HCT116 (cell line): ENCODE data around the gene POLR2A. TPM values are rescaled to one million over a fixed set of nuclear protein-coding genes. Genes with fewer than 3 reads are reported as not detected.
A peak's percentile ranks its signal among the peaks of the same experiment; 100 is the strongest.

Source experiments
- ATAC-seq: fragments of 200-7000 bp; cut with Tn5 transposase; 2 replicates; pipeline ENCODE4 v1.9.1; 2020; ENCODE audit warnings: mild to moderate bottlenecking, moderate library complexity
- BruUV-seq: library from RNA; stranded (reverse); fragments of 400-500 nt; replicated peaks from 2 replicates; lab custom pipeline; 2021; lab: Mats Ljungman, UMichigan
- CTCF ChIA-PET: fragments of 300-600 bp; sonication (Branson Sonifier 250); formaldehyde crosslinking; loops from one replicate; lab custom pipeline; 2021; ENCODE audit warnings: antibody characterized with exemption; lab: Charles Lee
- POLR2A ChIA-PET: fragments of 300-600, 350-600 bp; sonication (Branson Sonifier 250); formaldehyde crosslinking; loops from one replicate; lab custom pipeline; 2021; ENCODE audit warnings: antibody characterized with exemption; lab: Charles Lee
- RAD21 ChIA-PET, 2 experiments: fragments of 300-600 bp; sonication (Branson Sonifier 250); formaldehyde crosslinking; loops; one replicate each; lab custom pipeline; 2023; ENCODE audit warnings: low total read pairs in 2 of 2; ENCODE audit not compliant: uncharacterized antibody in 2 of 2, unreplicated experiment in 2 of 2, low non-redundant PET in 1 of 2; lab: Charles Lee
- DNase-seq: peaks from one replicate; pipeline ENCODE4 v3.0.0-alpha.2; 2010; ENCODE audit warnings: low read depth, low spot score
- H2AFZ ChIP-seq: fragments of 200-600 bp; shearing (Covaris generic), sonication (generic); 2 replicates; pipeline ENCODE4 v1.6.1; 2017; ENCODE audit warnings: low read depth, mixed run types, mixed read lengths, antibody characterized with exemption, low read length; ENCODE audit not compliant: poor library complexity, severe bottlenecking
- H3K27ac ChIP-seq: 2 replicates; pipeline ENCODE4 v1.5.1; 2012; ENCODE audit warnings: low read depth, low read length
- H3K27me3 ChIP-seq: fragments of 200-600 bp; sonication (generic); 2 replicates; pipeline ENCODE4 v1.6.1; 2016; ENCODE audit warnings: mixed run types, low read length, mixed read lengths; ENCODE audit not compliant: insufficient read depth
- H3K36me3 ChIP-seq, 2 experiments: fragments of 200-500 bp in 1 of 2; fragments of 200-600 bp in 1 of 2; sonication (Bioruptor generic) in 1 of 2; sonication (generic) in 1 of 2; 2 replicates each; pipeline versions ENCODE4 v1.5.1 to v1.6.1; 2014 to 2016; ENCODE audit warnings: low read length in 2 of 2, inconsistent platforms in 1 of 2, mixed read lengths in 1 of 2, mixed run types in 1 of 2; ENCODE audit not compliant: insufficient read depth in 2 of 2, control insufficient read depth in 1 of 2
- H3K4me1 ChIP-seq, 2 experiments: fragments of 200-600 bp in 1 of 2; sonication (generic) in 1 of 2; 2 replicates each; pipeline versions ENCODE4 v1.5.1 to v1.6.1; 2012 to 2017; ENCODE audit warnings: low read length in 2 of 2, inconsistent platforms in 1 of 2, mild to moderate bottlenecking in 1 of 2, mixed read lengths in 1 of 2, mixed run types in 1 of 2, moderate library complexity in 1 of 2; ENCODE audit not compliant: insufficient read depth in 2 of 2, control insufficient read depth in 1 of 2
- H3K4me2 ChIP-seq: fragments of 200-600 bp; sonication (generic); 2 replicates; pipeline ENCODE4 v1.6.1; 2017; ENCODE audit warnings: mixed run types, low read length, mixed read lengths
- H3K4me3 ChIP-seq, 2 experiments: fragments of 200-600 bp in 1 of 2; sonication (generic) in 1 of 2; replicated peaks in 1 of 2; 2 replicates each; pipeline ENCODE4 v1.5.1; 2011 to 2016; ENCODE audit warnings: low read length in 2 of 2, control low read depth in 1 of 2, low read depth in 1 of 2, mild to moderate bottlenecking in 1 of 2, mixed read lengths in 1 of 2, mixed run types in 1 of 2
- H3K79me2 ChIP-seq: fragments of 200-600 bp; sonication (generic); 2 replicates; pipeline ENCODE4 v1.6.1; 2017; ENCODE audit warnings: mild to moderate bottlenecking, mixed run types, low read length, moderate library complexity, mixed read lengths; ENCODE audit not compliant: insufficient read depth
- H3K9ac ChIP-seq: fragments of 200-600 bp; sonication (generic); 2 replicates; pipeline ENCODE4 v1.6.1; 2016; ENCODE audit warnings: low read length, mixed read lengths
- H3K9me2 ChIP-seq: fragments of 200-600 bp; sonication (generic), shearing (Covaris generic); 2 replicates; pipeline ENCODE4 v1.6.1; 2017; ENCODE audit warnings: mixed run types, mild to moderate bottlenecking, moderate library complexity; ENCODE audit not compliant: insufficient read depth
- H3K9me3 ChIP-seq, 2 experiments: fragments of 200-500 bp in 1 of 2; fragments of 200-600 bp in 1 of 2; sonication (Bioruptor generic) in 1 of 2; sonication (generic) in 1 of 2; 2 replicates each; pipeline ENCODE4 v1.6.1; 2014 to 2017; ENCODE audit warnings: low read length in 2 of 2, mixed read lengths in 2 of 2, inconsistent platforms in 1 of 2, low read depth in 1 of 2, mild to moderate bottlenecking in 1 of 2, mixed run types in 1 of 2, moderate library complexity in 1 of 2; ENCODE audit not compliant: control insufficient read depth in 1 of 2, insufficient read depth in 1 of 2
- H4K20me1 ChIP-seq: fragments of 200-600 bp; sonication (generic), shearing (Covaris generic); 2 replicates; pipeline ENCODE4 v1.6.1; 2017; ENCODE audit warnings: mixed run types, mild to moderate bottlenecking, moderate library complexity; ENCODE audit not compliant: insufficient read depth
- CTCF ChIP-seq, 3 experiments: fragments of 200-600 bp in 1 of 3; sonication (generic) in 1 of 3; IDR thresholded peaks in 2 of 3; conservative IDR thresholded peaks in 1 of 3; 2 replicates each; pipeline ENCODE4 v1.5.1; 2012 to 2017; ENCODE audit warnings: low read depth in 2 of 3, low read length in 2 of 3, antibody characterized with exemption in 1 of 3, borderline replicate concordance in 1 of 3, control low read depth in 1 of 3, mild to moderate bottlenecking in 1 of 3, mixed read lengths in 1 of 3, mixed run types in 1 of 3, moderate library complexity in 1 of 3; ENCODE audit not compliant: insufficient read depth in 1 of 3
- EZH2 ChIP-seq: fragments of 200-600 bp; sonication (generic); IDR thresholded peaks from 2 replicates; pipeline ENCODE4 v1.6.1; 2017; ENCODE audit warnings: antibody characterized with exemption, mixed run types
- JUND ChIP-seq: IDR thresholded peaks from 2 replicates; pipeline ENCODE4 v1.6.1; 2012
- POLR2AphosphoS5 ChIP-seq: IDR thresholded peaks from 2 replicates; pipeline ENCODE4 v1.6.1; 2011; ENCODE audit warnings: mild to moderate bottlenecking, low read depth, low read length, moderate library complexity
- REST ChIP-seq: IDR thresholded peaks from 2 replicates; pipeline ENCODE4 v1.6.1; 2012; ENCODE audit warnings: low read depth
- YY1 ChIP-seq: IDR thresholded peaks from 2 replicates; pipeline ENCODE4 v1.6.1; 2011; ENCODE audit warnings: low read length, low read depth, moderate library complexity, mild to moderate bottlenecking; ENCODE audit not compliant: insufficient replicate concordance; ENCODE audit errors: extremely low read depth
- ZBTB33 ChIP-seq: IDR thresholded peaks from 2 replicates; pipeline ENCODE4 v1.6.1; 2011; ENCODE audit warnings: mild to moderate bottlenecking, low read length, moderate library complexity; ENCODE audit not compliant: insufficient replicate concordance; ENCODE audit errors: extremely low read depth
- ZFX ChIP-seq: fragments of 450-650 bp; IDR thresholded peaks from 2 replicates; pipeline ENCODE4 v1.6.1; 2017
- ZNF274 ChIP-seq: fragments of 200-500 bp; sonication (Bioruptor generic); IDR thresholded peaks from 2 replicates; pipeline ENCODE4 v1.6.1; 2014; ENCODE audit warnings: mild to moderate bottlenecking, low read depth, low read length, inconsistent platforms
- intact Hi-C: fragments of 100-400 bp; cut with micrococcal nuclease; formaldehyde crosslinking; loops from 2 replicates; pipeline ENCODE4 v1.10.0; 2022
- total RNA-seq: library from RNA; stranded (reverse); gene quantifications from one replicate; pipeline ENCODE4 v1.2.1, GENCODE V29; 2021; ENCODE audit not compliant: unreplicated experiment

The POLR2A gene
- total RNA-seq, 1 experiment from 2014 or later = 205 TPM

GRCh38 chr17:7544911-7545310, 60.7 kb downstream of the POLR2A start:
- no peak for ATAC-seq
- Histone ChIP-seq H3K9me2 (no peaks in the 10 kb centered on the region), H3K4me1 (peaks cover 6 to 16% of the 10 kb centered on the region in 2 experiments), H3K9ac (no peak overlapping the region), H2AFZ (no peak overlapping the region), H3K9me3 (no peaks in the 10 kb centered on the region), H3K4me2 (no peak overlapping the region), H3K27ac (no peak overlapping the region), H3K4me3 (no peak overlapping the region), H3K27me3 (no peaks in the 10 kb centered on the region), H3K79me2 (no peaks in the 10 kb centered on the region), H3K36me3 (no peaks in the 10 kb centered on the region), H4K20me1 (no peaks in the 10 kb centered on the region)
- intact Hi-C loops = no loop called here
- no peak for TF ChIP-seq EZH2
- ChIA-PET RAD21 (no interaction called here), POLR2A (no interaction called here), CTCF (no interaction called here)
- BruUV-seq = no TSS peak
- DNase-seq = no peak

- DNase-seq (no peak), ATAC-seq (peak; percentile 81)
- peak within 1 kb of the TSS; percentile 74 for H2AFZ ChIP-seq
- no peaks in the 10 kb centered on the region for H4K20me1 ChIP-seq
- H3K79me2 ChIP-seq = no peaks in the 10 kb centered on the region
- POLR2A ChIA-PET = interaction anchor here (0.6 kb wide), 1 partner anchor 145 kb away, joined by 3 read pairs; the partner anchor contains the start of gene TMEM256
- H3K27me3 ChIP-seq = no peaks in the 10 kb centered on the region
- H3K9ac ChIP-seq = peak within 1 kb of the TSS; percentile 61
- RAD21 ChIA-PET = no interaction called here
- peak within 1 kb of the TSS; percentile 63 to 70 for H3K4me3 ChIP-seq
- peaks cover 6 to 16% of the 10 kb centered on the region in 2 experiments for H3K4me1 ChIP-seq
- H3K36me3 ChIP-seq = no peaks in the 10 kb centered on the region
- H3K9me2 ChIP-seq = no peaks in the 10 kb centered on the region
- peak within 1 kb of the TSS; percentile 94 for H3K4me2 ChIP-seq
- H3K27ac ChIP-seq = peak within 1 kb of the TSS; percentile 59
- no TSS peak for BruUV-seq
- intact Hi-C loops = no loop called here
- CTCF ChIA-PET = interaction anchor here (0.7 to 1.0 kb wide), 3 partner anchors 12 to 32 kb away, joined by 3 to 5 read pairs (median 4); no protein-coding TSS in a partner anchor
- H3K9me3 ChIP-seq = no peaks in the 10 kb centered on the region
- no peak for TF ChIP-seq REST
- TF ChIP-seq CTCF (IDR thresholded peaks at IDR 0.05 in 2 of 3, conservative IDR thresholded peaks at IDR 0.05 in 1 of 3; ENCODE audit: borderline replicate concordance in 1 of 3, insufficient read depth in 1 of 3, low read depth in 2 of 3, low read length in 2 of 3) = peak in 1 of 3 experiments; percentile 9; a peak in 1 of 6 replicates
- no peak for TF ChIP-seq JUND
- TF ChIP-seq ZNF274 = no peak
- TF ChIP-seq POLR2AphosphoS5 = peak; percentile 67
- no peak for TF ChIP-seq ZBTB33
- peak; percentile 78 for TF ChIP-seq ZFX
- TF ChIP-seq YY1 = no peak
These were observed 64.6 kb downstream of the POLR2A start, which contains the start of gene TNFSF12 for GRCh38 chr17:7548585-7549400. TSS of gene TNFSF12 (plus strand) at chr17:7549058. CDS start at chr17:7549154, 96 bp downstream.
